CD4-positive, alpha-beta T cell treated with Interleukin-2 at 100 ng/mL for 4 hours (primary cell): ENCODE measurements around the gene BHLHA9.

Experiments used
- DNase-seq: peaks from one replicate; pipeline ENCODE4 v3.0.0-alpha.2; 2020; ENCODE audit warnings: low spot score

BHLHA9 gene

GRCh38 chr17:1255041-1255440, 15.2 kb upstream of the BHLHA9 start:
- DNase-seq = no peak

- DNase-seq = no peak
Observed at GRCh38 chr17:1256699-1257098, 13.5 kb upstream of the BHLHA9 start.

GRCh38 chr17:1260086-1260769, 10.0 kb upstream of the BHLHA9 start:
- no peak for DNase-seq

GRCh38 chr17:1260770-1261161, 9.5 kb upstream of the BHLHA9 start:
- no peak for DNase-seq

- DNase-seq = no peak
Observed at GRCh38 chr17:1264196-1264595, 6.0 kb upstream of the BHLHA9 start.

- DNase-seq = no peak
Observed at GRCh38 chr17:1267471-1267943, 2.7 kb upstream of the BHLHA9 start.

- DNase-seq = no peak
Observed at GRCh38 chr17:1271030-1271423, 783 bp downstream of the BHLHA9 start.

- no peak for DNase-seq
Observed at GRCh38 chr17:1271441-1271840, 1.2 kb downstream of the BHLHA9 start.

- DNase-seq = no peak
Observed at GRCh38 chr17:1272701-1273100, 2.5 kb downstream of the BHLHA9 start.

- DNase-seq = no peak
Observed at GRCh38 chr17:1273492-1274244, 3.4 kb downstream of the BHLHA9 start.

- no peak for DNase-seq
Observed at GRCh38 chr17:1274245-1274608, 4.0 kb downstream of the BHLHA9 start.

- no peak for DNase-seq
Observed at GRCh38 chr17:1275205-1275961, 5.1 kb downstream of the BHLHA9 start.

GRCh38 chr17:1275962-1276736, 5.9 kb downstream of the BHLHA9 start:
- DNase-seq = peak; percentile 66

GRCh38 chr17:1280652-1281051, 10.4 kb downstream of the BHLHA9 start:
- DNase-seq = no peak

- DNase-seq = no peak
Observed at GRCh38 chr17:1286379-1287106, 16.3 kb downstream of the BHLHA9 start.

- no peak for DNase-seq
Observed at GRCh38 chr17:1289695-1290094, 19.5 kb downstream of the BHLHA9 start.

- DNase-seq = no peak
Observed at GRCh38 chr17:1290676-1291075, 20.4 kb downstream of the BHLHA9 start.

GRCh38 chr17:1294157-1294717, 24.0 kb downstream of the BHLHA9 start:
- peak; percentile 84 for DNase-seq

GRCh38 chr17:1298606-1299005, 28.4 kb downstream of the BHLHA9 start:
- DNase-seq = peak; percentile 28

GRCh38 chr17:1299552-1300370, 29.5 kb downstream of the BHLHA9 start:
- no peak for DNase-seq
